Bladder microvascular endothelial cell (primary cell): ENCODE data around the gene OR3A3. TPM values are rescaled to one million over a fixed set of nuclear protein-coding genes. Genes with fewer than 3 reads are reported as not detected.

Source experiments
- total RNA-seq: library from RNA; depleted of rRNA; stranded (reverse); fragments of >200 nt; gene quantifications from 2 replicates; pipeline ENCODE4 v1.2.3, GENCODE V29; 2014

The OR3A3 gene
- total RNA-seq = not detected in 2 replicates

DNA sequence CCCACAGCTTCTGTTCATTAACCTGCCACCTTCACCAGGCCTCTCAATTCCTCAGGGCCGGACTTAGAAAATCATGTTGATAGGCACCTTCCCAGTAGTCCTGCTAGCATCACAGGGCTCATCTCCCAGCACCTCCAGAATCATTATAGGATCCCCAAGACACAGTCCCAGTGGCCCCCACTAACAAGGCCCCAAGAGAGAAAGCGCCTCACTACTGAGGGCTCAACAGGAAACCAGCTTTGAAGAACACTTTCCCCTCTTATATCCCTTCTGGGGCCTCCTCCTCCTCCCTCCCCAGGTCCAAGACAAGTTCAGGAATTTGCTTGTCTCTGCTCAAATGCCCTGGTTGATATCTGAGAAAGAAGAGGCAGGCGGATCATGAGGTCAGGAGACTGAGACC, at the start of gene OR3A3:
OR3A3 (plus strand) TSS at position 301 of the 400 bp plus-strand sequence.

GRCh38 chr17:3385869-3386816, 25.0 kb upstream of the OR3A3 start, which contains the start of gene OR3A2:
TSS of gene OR3A2 (minus strand) at chr17:3386308.

DNA sequence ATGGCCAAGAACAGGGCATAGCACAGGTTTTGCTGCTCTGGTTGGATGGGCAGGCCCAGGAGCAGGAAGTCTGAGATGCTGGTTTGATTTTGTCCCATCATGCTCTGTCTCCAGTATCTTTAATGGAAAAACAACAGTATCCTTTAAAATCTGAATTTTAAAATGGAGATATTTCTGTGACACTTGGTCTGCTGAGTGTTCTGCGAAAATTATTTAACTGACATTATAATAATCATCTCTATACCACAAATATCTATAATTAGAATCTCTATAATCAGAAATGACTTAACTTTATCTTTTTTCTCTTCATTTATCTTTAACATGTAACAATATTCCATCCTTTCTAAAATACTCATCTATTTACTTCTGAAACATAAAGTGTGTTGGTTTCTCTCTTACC, 12.9 kb upstream of the OR3A3 start, which contains the start of gene OR1E1:
OR1E1 (minus strand) TSS at position 101 of the 400 bp plus-strand sequence; CDS start at position 101, 0 bp downstream.

DNA sequence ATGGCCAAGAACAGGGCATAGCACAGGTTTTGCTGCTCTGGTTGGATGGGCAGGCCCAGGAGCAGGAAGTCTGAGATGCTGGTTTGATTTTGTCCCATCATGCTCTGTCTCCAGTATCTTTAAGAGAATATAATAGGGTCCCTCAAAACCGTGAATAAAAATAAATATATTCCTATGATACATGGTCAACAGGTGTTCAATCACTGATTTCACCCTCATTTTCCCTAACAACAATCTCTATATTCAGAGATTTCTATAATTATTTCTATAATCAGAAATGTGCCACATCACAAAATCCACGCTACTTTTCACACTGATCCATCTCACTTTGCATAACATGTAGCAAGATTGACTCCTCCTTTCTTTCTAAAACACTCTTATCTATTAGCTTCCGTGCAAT, 22.6 kb downstream of the OR3A3 start, which contains the start of gene OR1E2:
OR1E2 (minus strand) TSS at position 101 of the 400 bp plus-strand sequence; CDS start at position 101, 0 bp downstream.

DNA sequence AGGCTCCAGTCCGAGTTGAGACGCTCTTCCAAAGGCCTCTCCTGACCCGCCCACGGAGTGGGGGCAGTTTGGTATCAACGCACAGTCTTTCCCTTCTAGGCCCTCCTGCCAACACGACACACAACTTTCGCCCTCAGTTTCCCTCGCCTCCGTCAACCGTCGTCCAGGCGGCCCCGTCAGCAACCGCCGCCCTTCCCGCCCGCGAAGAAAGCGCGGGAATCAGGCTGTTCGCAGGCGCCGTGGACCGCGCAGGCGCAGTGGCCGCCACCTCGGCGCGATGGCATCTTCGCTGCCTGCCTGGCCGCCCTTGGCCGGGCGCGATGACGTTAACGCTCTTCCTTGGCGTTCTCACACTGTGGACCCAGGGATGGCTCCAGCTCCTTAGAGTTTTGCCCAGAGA, 60.4 kb downstream of the OR3A3 start, which contains the start of gene SPATA22:
SPATA22 (minus strand) TSS at position 221 of the 400 bp plus-strand sequence. CDS start 2,494 bp downstream, outside the sequence.

Other genes starting within 250 kb of the OR3A3 start
- not detected in 2 replicates for gene OR1A2, start 213.9 kb upstream of the OR3A3 start, total RNA-seq
- gene OR1A1, start 203.7 kb upstream of the OR3A3 start, total RNA-seq = under 0.01 TPM in 1 of 2 replicates, not detected in the other
- not detected in 2 replicates for gene OR3A1, start 113.0 kb upstream of the OR3A3 start, total RNA-seq
- gene OR3A2, start 25.1 kb upstream of the OR3A3 start, total RNA-seq = not detected in 2 replicates
- not detected in 2 replicates for gene OR1E1, start 13.0 kb upstream of the OR3A3 start, total RNA-seq
- not detected in 2 replicates for gene OR1E2, start 22.5 kb downstream of the OR3A3 start, total RNA-seq
- under 0.01 TPM in 1 of 2 replicates, not detected in the other for gene SPATA22, start 60.4 kb downstream of the OR3A3 start, total RNA-seq
- gene ASPA, start 64.6 kb downstream of the OR3A3 start, total RNA-seq = 0.13 TPM in 1 of 2 replicates, not detected in the other
- not detected in 2 replicates for gene TRPV3, start 146.4 kb downstream of the OR3A3 start, total RNA-seq
- 0.65 and 3.1 TPM in 2 replicates for gene TRPV1, start 198.0 kb downstream of the OR3A3 start, total RNA-seq
- gene SHPK, start 224.9 kb downstream of the OR3A3 start, total RNA-seq = 12.3 and 23.5 TPM in 2 replicates
- 10.8 and 28.0 TPM in 2 replicates for gene CTNS, start 225.4 kb downstream of the OR3A3 start, total RNA-seq